Activated CD8-positive, alpha-beta memory T cell treated with anti-CD3 and anti-CD28 coated beads for 1 hour (primary cell): ENCODE results near the gene AMFR.

Source experiments
- DNase-seq, 2 donors: peaks; one replicate each; pipeline ENCODE4 v3.0.0-alpha.2; 2020; ENCODE audit warnings: low read depth in 1 of 2; ENCODE audit errors: extremely low read depth in 1 of 2

AMFR gene

GRCh38 chr16:56314244-56314850, 111.0 kb downstream of the AMFR start:
- DNase-seq, result no peak

- DNase-seq, result no peak
These were observed 112.8 kb downstream of the AMFR start for GRCh38 chr16:56312556-56312955.

DNA sequence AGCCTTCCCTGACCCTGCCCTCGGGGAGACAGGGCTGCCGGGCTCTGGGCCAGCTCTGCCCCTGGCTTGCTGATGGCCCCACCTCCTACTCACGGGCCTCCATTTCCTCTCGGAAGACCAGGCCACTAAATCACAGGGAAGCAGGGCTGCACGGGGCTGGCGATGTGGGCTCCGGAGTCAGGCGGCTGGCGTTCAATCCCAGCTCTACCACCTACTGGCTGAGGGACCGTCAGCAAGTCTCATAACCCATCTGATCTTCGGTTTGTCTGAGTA, 113.4 kb downstream of the AMFR start:
- no peak for DNase-seq
